MCF 10A (cell line): ENCODE measurements around the gene PCSK1N. TPM values are rescaled to one million over a fixed set of nuclear protein-coding genes. Genes with fewer than 3 reads are reported as not detected.

Source experiments
- BruUV-seq: library from RNA; stranded (reverse); fragments of 400-500 nt; replicated peaks from 2 replicates; lab custom pipeline; 2021; lab: Mats Ljungman, UMichigan
- CTCF ChIA-PET: fragments of 300-600 bp; sonication (Branson Sonifier 250); formaldehyde crosslinking; extraction: SDS; loops from one replicate; lab custom pipeline; 2021; ENCODE audit warnings: antibody characterized with exemption, inconsistent platforms; lab: Yijun Ruan, JAX
- POLR2A ChIA-PET: fragments of 300-600, 350-650 bp; sonication (Branson Sonifier 250); formaldehyde crosslinking; extraction: SDS; loops from one replicate; lab custom pipeline; 2020; ENCODE audit warnings: antibody characterized with exemption, inconsistent platforms; lab: Yijun Ruan, JAX
- DNase-seq: peaks from one replicate; pipeline ENCODE4 v3.0.0-alpha.2; 2018; ENCODE audit not compliant: unreplicated experiment
- H3K27ac Mint-ChIP-seq: one replicate; pipeline ENCODE4 v1.8.0; 2022; ENCODE audit warnings: mild to moderate bottlenecking, low read depth, mixed read lengths; ENCODE audit not compliant: unreplicated experiment
- H3K27me3 Mint-ChIP-seq: one replicate; pipeline ENCODE4 v1.8.0; 2022; ENCODE audit warnings: mixed read lengths; ENCODE audit not compliant: insufficient read depth, unreplicated experiment
- H3K36me3 Mint-ChIP-seq: one replicate; pipeline ENCODE4 v1.8.0; 2022; ENCODE audit warnings: mild to moderate bottlenecking, moderate library complexity, mixed read lengths; ENCODE audit not compliant: insufficient read depth, unreplicated experiment
- H3K4me1 Mint-ChIP-seq: one replicate; pipeline ENCODE4 v1.8.0; 2022; ENCODE audit warnings: mixed read lengths; ENCODE audit not compliant: insufficient read depth, unreplicated experiment
- H3K4me3 Mint-ChIP-seq: one replicate; pipeline ENCODE4 v1.8.0; 2022; ENCODE audit warnings: mild to moderate bottlenecking, moderate library complexity, mixed read lengths; ENCODE audit not compliant: unreplicated experiment
- H3K9me3 Mint-ChIP-seq: one replicate; pipeline ENCODE4 v1.8.0; 2022; ENCODE audit warnings: mixed read lengths; ENCODE audit not compliant: unreplicated experiment
- CTCF ChIP-seq: fragments of 200-600 bp; IDR thresholded peaks from one replicate; pipeline ENCODE4 v1.8.0; 2022; ENCODE audit warnings: antibody characterized with exemption, mild to moderate bottlenecking; ENCODE audit not compliant: unreplicated experiment
- intact Hi-C: fragments of 100-400 bp; cut with micrococcal nuclease; formaldehyde crosslinking; loops from 2 replicates; pipeline ENCODE4 v1.14.1; 2022
- total RNA-seq: library from RNA; stranded (reverse); gene quantifications from 2 replicates; pipeline ENCODE4 v1.2.3, GENCODE V29; 2022

Gene PCSK1N
- total RNA-seq, 1 experiment from 2014 or later, result 5.0 TPM

DNA sequence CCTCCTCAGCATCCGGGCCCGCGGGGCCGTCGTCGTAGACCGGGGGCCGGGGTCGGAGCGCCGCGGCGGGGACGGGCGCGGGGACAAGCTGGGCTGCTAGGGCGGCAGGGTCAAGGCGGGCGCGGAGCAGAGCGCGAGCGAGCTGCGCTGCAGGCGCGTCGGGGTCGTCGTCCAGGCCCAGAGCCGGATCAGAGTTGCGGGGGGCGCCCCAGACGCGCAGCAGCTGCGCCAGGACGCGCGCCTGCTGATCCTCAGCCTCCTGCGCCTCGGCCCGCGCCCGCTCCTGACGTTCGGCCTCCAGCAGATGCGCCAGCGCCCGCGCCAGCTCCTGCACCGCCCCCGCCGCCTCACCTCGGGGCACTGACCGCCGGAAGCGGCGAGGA lies 3.5 kb downstream of the PCSK1N start:
- Mint-ChIP-seq H3K9me3 (peaks cover 8% of the 10 kb centered on the region), H3K27ac (no peak overlapping the region), H3K36me3 (no peaks in the 10 kb centered on the region), H3K27me3 (no peaks in the 10 kb centered on the region), H3K4me3 (no peak overlapping the region), H3K4me1 (peaks cover 8% of the 10 kb centered on the region)
- CTCF ChIA-PET, result interaction anchor here (0.6 kb wide), 1 partner anchor 9 kb away, joined by 3 read pairs; no protein-coding TSS in a partner anchor
- BruUV-seq, result no TSS peak
- no peak for TF ChIP-seq CTCF
- POLR2A ChIA-PET, result no interaction called here
- intact Hi-C loops, result no loop called here
- DNase-seq, result no peak

DNA sequence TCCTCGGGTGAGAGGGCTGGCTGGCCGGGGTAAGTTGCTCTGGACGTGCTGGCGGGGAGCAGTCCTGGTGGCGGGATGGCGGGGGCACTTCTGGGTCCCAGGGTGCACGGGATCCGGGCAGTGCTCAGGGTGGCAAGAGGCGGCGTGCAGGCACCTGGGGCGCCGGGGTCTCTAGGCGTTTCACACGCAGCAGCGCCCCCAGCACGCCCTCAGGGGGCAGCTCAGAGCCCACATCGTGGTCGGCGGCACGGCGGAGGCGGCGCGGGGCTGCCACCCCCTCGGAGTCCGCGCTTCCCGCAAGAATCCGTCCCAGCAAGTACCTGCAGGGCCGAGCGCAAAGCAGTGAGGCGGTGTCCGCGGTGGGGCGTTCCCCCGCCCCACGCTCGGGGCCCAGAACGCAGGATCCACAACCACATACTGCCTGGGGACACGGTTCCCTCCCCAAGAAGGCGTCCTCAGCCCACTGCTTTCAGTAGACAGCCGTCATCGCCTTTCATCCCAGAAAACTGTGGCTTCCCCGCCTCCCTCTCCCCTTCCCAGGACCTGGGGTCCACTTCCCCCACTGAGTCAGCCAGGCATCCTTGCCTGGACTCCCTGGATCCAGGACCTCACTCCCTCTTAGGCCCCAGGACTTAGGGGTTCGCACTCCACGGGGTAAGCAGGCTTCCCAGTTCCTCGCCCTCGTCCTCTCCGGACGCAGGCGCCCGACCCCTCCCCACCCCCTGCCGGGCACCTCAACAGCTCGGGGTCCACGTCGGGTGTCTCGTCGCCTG lies 4.1 kb downstream of the PCSK1N start:
- H3K9me3 Mint-ChIP-seq, result peaks cover 3% of the 10 kb centered on the region
- intact Hi-C loops, result no loop called here
- peaks cover 8% of the 10 kb centered on the region for H3K4me1 Mint-ChIP-seq
- no peak for DNase-seq
- no peak for TF ChIP-seq CTCF
- no peak overlapping the region for H3K4me3 Mint-ChIP-seq
- H3K27me3 Mint-ChIP-seq, result no peaks in the 10 kb centered on the region
- ChIA-PET POLR2A (no interaction called here), CTCF (interaction anchor here (0.6 kb wide), 1 partner anchor 9 kb away, joined by 3 read pairs; no protein-coding TSS in a partner anchor)
- no peak overlapping the region for H3K27ac Mint-ChIP-seq
- BruUV-seq, result no TSS peak
- no peaks in the 10 kb centered on the region for H3K36me3 Mint-ChIP-seq

DNA sequence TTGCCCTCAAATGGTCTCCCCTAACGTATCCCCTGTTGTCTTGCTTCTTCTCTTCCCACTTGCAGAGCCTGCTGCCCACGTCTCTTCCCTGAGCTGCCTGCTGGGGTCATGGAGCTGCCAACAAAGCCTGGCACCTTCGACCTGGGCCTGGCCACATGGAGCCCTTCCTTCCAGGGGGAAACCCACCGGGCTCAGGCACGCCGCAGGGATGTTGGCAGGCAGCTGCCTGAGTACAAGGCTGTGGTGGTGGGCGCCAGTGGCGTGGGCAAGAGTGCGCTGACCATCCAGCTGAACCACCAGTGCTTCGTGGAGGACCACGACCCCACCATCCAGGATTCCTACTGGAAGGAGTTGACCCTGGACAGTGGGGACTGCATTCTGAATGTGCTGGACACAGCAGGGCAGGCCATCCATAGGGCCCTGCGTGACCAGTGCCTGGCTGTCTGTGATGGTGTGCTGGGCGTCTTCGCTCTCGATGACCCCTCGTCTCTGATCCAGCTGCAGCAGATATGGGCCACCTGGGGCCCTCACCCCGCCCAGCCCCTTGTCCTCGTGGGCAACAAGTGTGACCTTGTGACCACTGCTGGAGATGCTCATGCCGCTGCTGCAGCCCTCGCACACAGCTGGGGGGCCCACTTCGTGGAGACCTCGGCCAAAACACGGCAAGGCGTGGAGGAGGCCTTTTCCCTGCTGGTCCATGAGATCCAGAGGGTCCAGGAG lies 6.2 kb downstream of the PCSK1N start:
- intact Hi-C loops, result no loop called here
- BruUV-seq, result no TSS peak
- Mint-ChIP-seq H3K9me3 (no peaks in the 10 kb centered on the region), H3K27me3 (no peaks in the 10 kb centered on the region), H3K36me3 (peaks cover 6% of the 10 kb centered on the region), H3K4me3 (no peak overlapping the region), H3K27ac (no peak overlapping the region), H3K4me1 (peaks cover under 1% of the 10 kb centered on the region)
- ChIA-PET POLR2A (no interaction called here), CTCF (interaction anchor here (0.7 kb wide), 1 partner anchor 66 kb away, joined by 3 read pairs; no protein-coding TSS in a partner anchor)
- TF ChIP-seq CTCF, result no peak
- no peak for DNase-seq

DNA sequence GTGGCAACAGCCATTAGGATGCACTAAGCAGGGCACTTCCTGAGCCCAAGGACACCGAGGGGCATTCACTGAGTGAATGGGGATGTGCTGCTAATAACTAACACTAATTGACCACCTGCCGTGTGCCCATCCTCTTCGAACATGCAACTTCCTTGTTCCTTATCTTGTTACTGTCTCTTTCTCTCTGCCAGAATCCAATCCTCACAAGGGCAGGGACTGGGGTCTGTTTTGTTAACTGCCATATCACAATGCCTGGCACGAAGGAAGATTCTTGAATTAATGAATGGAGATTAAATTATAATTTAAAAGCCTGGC lies 7.8 kb downstream of the PCSK1N start:
- DNase-seq, result no peak
- intact Hi-C loops, result no loop called here
- no peaks in the 10 kb centered on the region for H3K27me3 Mint-ChIP-seq
- H3K27ac Mint-ChIP-seq, result no peak overlapping the region
- no peak for TF ChIP-seq CTCF
- no peak overlapping the region for H3K4me3 Mint-ChIP-seq
- H3K36me3 Mint-ChIP-seq, result peaks cover 7% of the 10 kb centered on the region
- H3K9me3 Mint-ChIP-seq, result no peaks in the 10 kb centered on the region
- BruUV-seq, result no TSS peak
- ChIA-PET POLR2A (no interaction called here), CTCF (no interaction called here)
- no peaks in the 10 kb centered on the region for H3K4me1 Mint-ChIP-seq
